Measurements from ENCODE around the gene KMT2C. TPM values are rescaled to one million over a fixed set of nuclear protein-coding genes. Genes with fewer than 3 reads are reported as not detected.
"Not testable (repeated sequence)": the region's sequence is repeated elsewhere in the genome, so short reads cannot be mapped to it uniquely, and the experiment has no call there.

KMT2C gene
- total and polyA plus RNA-seq, 2 experiments from 2014 or later: 21.9 to 47.7 TPM

- Histone ChIP-seq H3K4me3 (no peak overlapping the region), H3K4me2 (no peak overlapping the region), H3K79me2 (peaks cover 99% of the 10 kb centered on the region), H3K9me3 (ENCODE audit: low read depth) (no peaks in the 10 kb centered on the region), H3K4me1 (ENCODE audit: insufficient read depth) (no peaks in the 10 kb centered on the region), H3K27ac (no peak overlapping the region), H3K9me2 (replicated peaks; ENCODE audit: insufficient read depth) (no peaks in the 10 kb centered on the region), H2AFZ (no peak overlapping the region), H3K27me3 (no peaks in the 10 kb centered on the region), H3K36me3 (replicated peaks; ENCODE audit: insufficient read depth, low read depth) (no peaks in the 10 kb centered on the region), H4K20me1 (ENCODE audit: insufficient read depth, poor library complexity, severe bottlenecking) (peaks cover 71% of the 10 kb centered on the region)
- DNase-seq (ENCODE audit: low spot score): no peak
- no peak for TF ChIP-seq CTCF (IDR thresholded peaks at IDR 0.05; ENCODE audit: poor library complexity)
- TF ChIP-seq EZH2 (IDR thresholded peaks at IDR 0.05; ENCODE audit: borderline replicate concordance): no peak
- TF ChIP-seq EZH2phosphoT487 (IDR thresholded peaks at IDR 0.05; ENCODE audit: low read depth, severe bottlenecking, unreplicated experiment): no peak
Measured at GRCh38 chr7:152399344-152399743, 36.5 kb downstream of the KMT2C start.

- peaks cover 96% of the 10 kb centered on the region for H4K20me1 ChIP-seq (ENCODE audit: insufficient read depth, poor library complexity, severe bottlenecking)
- no peaks in the 10 kb centered on the region for H3K36me3 ChIP-seq (replicated peaks; ENCODE audit: insufficient read depth, low read depth)
- TF ChIP-seq EZH2phosphoT487 (IDR thresholded peaks at IDR 0.05; ENCODE audit: low read depth, severe bottlenecking, unreplicated experiment) (no peak), EZH2 (IDR thresholded peaks at IDR 0.05; ENCODE audit: borderline replicate concordance) (no peak), CTCF (IDR thresholded peaks at IDR 0.05; ENCODE audit: poor library complexity) (no peak)
- peaks cover 6% of the 10 kb centered on the region for H3K4me1 ChIP-seq (ENCODE audit: insufficient read depth)
- no peak overlapping the region for H3K4me2 ChIP-seq
- DNase-seq (ENCODE audit: low spot score): no peak
- 87% methylated on average over 7 of the region's 7 CpGs for WGBS (ENCODE audit: low lambda C conversion rate, missing lambda C conversion rate)
- peaks cover 100% of the 10 kb centered on the region for H3K79me2 ChIP-seq
- H3K9me2 ChIP-seq (replicated peaks; ENCODE audit: insufficient read depth): no peaks in the 10 kb centered on the region
- H2AFZ ChIP-seq: no peak overlapping the region
- no peak overlapping the region for H3K4me3 ChIP-seq
- no peaks in the 10 kb centered on the region for H3K27me3 ChIP-seq
- no peak overlapping the region for H3K27ac ChIP-seq
- no peaks in the 10 kb centered on the region for H3K9me3 ChIP-seq (ENCODE audit: low read depth)
Measured at GRCh38 chr7:152395112-152395511, 40.7 kb downstream of the KMT2C start.

GRCh38 chr7:152394214-152394613 is 41.6 kb downstream of the KMT2C start:
- not testable (repeated sequence) for H3K9me2 ChIP-seq (replicated peaks; ENCODE audit: insufficient read depth); H3K4me1 ChIP-seq (ENCODE audit: insufficient read depth); H3K4me3 ChIP-seq; H3K9me3 ChIP-seq (ENCODE audit: low read depth); H2AFZ ChIP-seq; H3K27ac ChIP-seq; H3K27me3 ChIP-seq; H3K4me2 ChIP-seq; H3K36me3 ChIP-seq (replicated peaks; ENCODE audit: insufficient read depth, low read depth)
- peak; percentile 52 for TF ChIP-seq CTCF (IDR thresholded peaks at IDR 0.05; ENCODE audit: poor library complexity)
- DNase-seq (ENCODE audit: low spot score): peak; percentile 58
- 43% methylated on average over 3 of the region's 3 CpGs for WGBS (ENCODE audit: low lambda C conversion rate, missing lambda C conversion rate)
- H4K20me1 ChIP-seq (ENCODE audit: insufficient read depth, poor library complexity, severe bottlenecking): peaks cover 96% of the 10 kb centered on the region
- H3K79me2 ChIP-seq: peaks cover 100% of the 10 kb centered on the region

- no peak overlapping the region for H3K4me3 ChIP-seq
- H4K20me1 ChIP-seq (ENCODE audit: insufficient read depth, poor library complexity, severe bottlenecking): peaks cover 92% of the 10 kb centered on the region
- no peaks in the 10 kb centered on the region for H3K9me2 ChIP-seq (replicated peaks; ENCODE audit: insufficient read depth)
- DNase-seq (ENCODE audit: low spot score): no peak
- no peaks in the 10 kb centered on the region for H3K36me3 ChIP-seq (replicated peaks; ENCODE audit: insufficient read depth, low read depth)
- no peaks in the 10 kb centered on the region for H3K9me3 ChIP-seq (ENCODE audit: low read depth)
- H2AFZ ChIP-seq: no peak overlapping the region
- no peak overlapping the region for H3K4me2 ChIP-seq
- peaks cover 6% of the 10 kb centered on the region for H3K4me1 ChIP-seq (ENCODE audit: insufficient read depth)
- no peak for TF ChIP-seq CTCF (IDR thresholded peaks at IDR 0.05; ENCODE audit: poor library complexity)
- TF ChIP-seq EZH2phosphoT487 (IDR thresholded peaks at IDR 0.05; ENCODE audit: low read depth, severe bottlenecking, unreplicated experiment): no peak
- no peak for TF ChIP-seq EZH2 (IDR thresholded peaks at IDR 0.05; ENCODE audit: borderline replicate concordance)
- no peaks in the 10 kb centered on the region for H3K27me3 ChIP-seq
- WGBS (ENCODE audit: low lambda C conversion rate, missing lambda C conversion rate): 91% methylated on average over 1 of the region's 1 CpG
- no peak overlapping the region for H3K27ac ChIP-seq
- H3K79me2 ChIP-seq: peaks cover 100% of the 10 kb centered on the region
Measured at GRCh38 chr7:152392254-152392653, 43.5 kb downstream of the KMT2C start.

DNA sequence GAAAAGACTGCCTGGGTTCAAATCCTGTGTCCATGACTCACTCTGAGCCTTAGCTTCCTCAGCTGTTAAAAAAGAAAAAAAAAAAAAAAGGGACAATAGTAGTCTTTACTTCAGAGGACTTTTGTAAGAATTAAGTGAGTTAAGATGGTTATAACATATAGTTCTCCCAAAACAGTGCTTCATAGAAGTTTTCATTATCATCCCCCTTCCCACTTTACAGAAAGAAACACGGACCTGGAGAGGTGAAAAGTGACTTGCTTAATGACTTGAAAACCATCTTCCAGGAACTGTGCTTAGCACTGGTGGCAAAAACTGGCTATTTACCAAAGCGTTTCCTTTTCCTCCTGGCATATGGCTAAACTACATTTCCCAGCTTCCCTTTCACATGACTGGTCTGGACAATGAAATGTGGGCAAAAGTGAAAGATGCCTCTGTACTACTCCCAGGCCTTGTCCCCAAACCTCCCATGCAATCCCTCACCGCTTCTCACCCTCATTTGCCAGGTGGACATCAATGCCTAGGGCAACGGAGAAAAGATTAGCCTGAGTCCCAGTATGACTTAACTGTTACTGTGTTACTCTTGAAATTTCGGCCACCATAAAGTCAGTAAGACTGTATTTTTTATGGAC is 49.6 kb downstream of the KMT2C start:
- 47% methylated on average over 5 of the region's 5 CpGs for WGBS (ENCODE audit: low lambda C conversion rate, missing lambda C conversion rate)
- H3K9me3 ChIP-seq (ENCODE audit: low read depth); H2AFZ ChIP-seq; H3K4me2 ChIP-seq; H3K27ac ChIP-seq; DNase-seq (ENCODE audit: low spot score); H3K9me2 ChIP-seq (replicated peaks; ENCODE audit: insufficient read depth); H3K36me3 ChIP-seq (replicated peaks; ENCODE audit: insufficient read depth, low read depth); H3K27me3 ChIP-seq; H3K4me3 ChIP-seq: not testable (repeated sequence)
- Histone ChIP-seq H4K20me1 (ENCODE audit: insufficient read depth, poor library complexity, severe bottlenecking) (peaks cover 86% of the 10 kb centered on the region), H3K79me2 (peaks cover 93% of the 10 kb centered on the region), H3K4me1 (ENCODE audit: insufficient read depth) (peaks cover 16% of the 10 kb centered on the region)
